GM08714 (cell line): ENCODE data around the gene RAB37.

Experiments used
- H3K4me3 ChIP-seq: fragments of 200-500 bp; sonication (Bioruptor generic); 2 replicates; pipeline ENCODE4 v1.5.1; 2014; ENCODE audit warnings: mild to moderate bottlenecking, low read length, inconsistent platforms
- ZNF274 ChIP-seq: IDR thresholded peaks from 2 replicates; pipeline ENCODE4 v1.6.1; 2012; ENCODE audit warnings: mild to moderate bottlenecking, low read depth, low read length

Gene RAB37

DNA sequence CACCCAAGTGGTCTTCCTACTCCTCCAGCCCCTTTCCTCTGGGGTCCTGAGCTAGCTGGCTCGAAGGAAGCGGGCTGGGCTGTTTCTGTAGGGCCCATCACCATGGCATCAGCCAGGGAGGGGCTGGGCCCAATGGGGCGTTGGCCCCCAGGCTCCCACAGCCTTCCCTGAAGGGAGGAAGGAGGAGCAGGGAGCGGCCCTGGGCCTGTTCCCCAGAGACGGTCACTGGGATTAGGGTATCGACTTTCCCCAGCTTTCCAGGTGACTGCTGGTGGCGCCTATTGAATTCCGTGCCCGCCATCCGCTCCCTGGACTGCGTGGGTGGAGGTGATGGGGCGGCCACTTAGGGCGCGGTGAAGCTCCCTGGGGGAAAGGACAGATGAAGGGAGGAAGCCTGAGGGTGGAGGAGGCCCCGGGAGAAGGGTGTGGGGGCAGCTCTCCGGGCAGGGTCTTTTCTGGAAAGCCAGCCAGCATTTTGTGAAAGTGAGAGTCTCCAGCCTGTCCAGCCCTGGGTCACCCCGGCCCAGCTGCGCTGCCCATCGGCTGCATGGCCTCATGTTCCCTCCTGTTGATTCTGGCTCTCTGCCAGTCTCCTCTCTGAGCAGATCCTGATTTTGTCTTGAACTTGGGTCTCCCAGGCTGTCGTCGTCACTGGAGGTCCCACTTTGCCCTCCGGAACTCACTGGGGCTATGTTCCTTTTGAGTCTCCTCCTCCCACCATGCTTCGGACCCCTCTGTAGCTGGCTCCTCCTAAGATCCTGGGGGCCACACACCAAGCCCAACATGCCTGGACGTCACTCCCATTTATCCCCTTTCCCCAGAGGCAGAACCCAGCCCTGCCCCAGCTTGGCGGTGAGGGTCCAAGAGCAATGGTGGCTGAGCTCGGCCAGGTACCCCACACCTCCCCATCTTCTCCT is 21.1 kb downstream of the RAB37 start:
- no peak for TF ChIP-seq ZNF274
- H3K4me3 ChIP-seq = no peak overlapping the region

DNA sequence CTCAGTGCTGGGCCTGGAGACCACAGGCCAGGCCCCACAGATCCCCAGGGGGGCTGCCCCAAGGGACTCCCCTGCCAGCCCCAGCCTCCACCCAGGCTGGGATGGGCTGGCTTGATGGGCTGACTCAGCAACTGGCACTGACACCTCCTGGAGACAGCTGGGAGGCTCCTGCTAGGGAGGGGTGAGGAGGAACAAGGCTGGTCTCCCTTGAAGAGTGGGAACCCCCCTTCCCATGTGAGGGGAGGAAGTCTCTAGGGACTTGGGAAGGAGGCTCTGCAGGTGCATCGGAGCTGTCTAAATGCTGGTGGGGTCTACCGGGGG is 21.8 kb downstream of the RAB37 start:
- no peak overlapping the region for H3K4me3 ChIP-seq
- TF ChIP-seq ZNF274 = no peak

DNA sequence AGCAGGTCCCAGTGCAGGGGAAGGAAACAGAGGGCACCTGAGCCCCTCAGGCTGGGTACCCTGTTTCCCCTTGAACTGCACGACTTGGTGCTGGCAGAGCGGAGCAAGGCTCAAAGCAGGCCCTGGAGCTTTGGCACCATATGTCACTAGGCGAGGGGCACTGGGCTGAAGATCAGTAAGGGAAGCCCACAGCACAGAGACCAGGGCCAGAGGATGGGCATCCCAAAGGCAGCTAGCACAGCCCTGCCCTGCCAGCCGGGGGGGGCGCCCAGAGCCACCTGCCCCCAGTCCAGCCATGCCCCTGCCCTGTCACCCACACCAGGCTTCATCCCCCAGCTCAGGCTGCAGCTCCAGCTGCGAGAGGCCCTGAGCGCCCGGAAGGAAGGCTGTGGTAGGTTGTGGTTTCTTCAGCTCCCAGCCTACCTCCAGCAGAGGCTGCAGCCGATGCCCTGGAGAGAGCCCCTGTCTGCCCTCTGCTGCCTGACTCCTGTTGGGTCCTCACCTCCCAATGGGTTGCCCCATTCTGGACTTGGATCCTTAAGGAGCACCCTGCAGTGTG is 22.3 kb downstream of the RAB37 start:
- H3K4me3 ChIP-seq = no peak overlapping the region
- TF ChIP-seq ZNF274 = no peak

DNA sequence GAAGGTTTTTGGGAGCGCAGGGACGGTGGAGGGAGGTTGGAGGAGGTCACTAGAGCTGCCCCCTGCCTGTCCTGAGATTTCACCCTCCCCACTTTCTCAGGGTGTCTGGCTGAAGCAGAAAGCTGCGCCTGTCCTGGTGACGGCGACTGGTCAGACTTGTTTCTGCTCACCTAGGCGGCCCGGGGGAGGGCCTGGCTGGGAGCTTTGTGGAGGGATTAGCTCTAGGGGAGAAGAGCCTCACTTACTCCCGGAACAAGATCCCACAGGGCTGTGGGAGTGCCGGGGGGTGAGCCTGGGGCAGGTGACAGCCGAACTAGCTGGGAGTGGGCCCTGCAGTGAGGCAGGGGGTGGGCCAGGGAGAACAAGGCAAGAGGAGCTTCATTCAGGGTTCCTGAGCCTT is 22.9 kb downstream of the RAB37 start:
- H3K4me3 ChIP-seq = no peak overlapping the region

DNA sequence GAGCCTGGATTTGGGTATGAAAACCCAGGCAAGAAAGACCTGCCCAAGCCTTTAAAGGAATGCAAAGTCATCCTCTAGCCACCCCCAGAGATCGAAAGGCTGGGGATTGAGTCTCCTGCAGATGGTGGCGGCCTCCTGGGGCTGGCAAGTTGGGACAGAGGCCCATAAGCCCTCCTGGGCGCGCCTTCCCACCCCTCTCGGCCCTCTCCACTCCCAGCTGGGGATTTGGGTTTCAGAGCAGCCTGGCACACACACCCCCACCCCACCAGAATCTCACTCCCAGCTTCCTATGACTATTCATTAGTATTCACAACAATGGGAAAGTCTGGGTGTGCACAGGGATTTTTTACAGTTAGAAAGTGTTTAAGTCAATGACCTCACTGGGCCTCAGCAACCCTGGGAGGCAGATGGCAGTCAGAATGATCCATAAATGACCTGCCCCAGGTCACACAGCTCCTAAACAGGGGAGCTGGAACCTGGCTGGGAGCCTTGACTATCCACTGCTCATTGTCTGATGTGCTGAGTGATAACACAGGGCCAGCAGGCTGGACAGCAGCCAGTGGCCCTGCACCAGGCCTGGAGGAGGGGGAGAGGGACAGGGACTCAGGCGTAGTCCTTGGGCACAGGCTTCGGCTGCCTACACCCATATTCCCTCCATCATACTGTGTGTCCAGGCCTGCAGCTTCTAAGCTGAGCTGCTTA is 23.5 kb downstream of the RAB37 start:
- no peak for TF ChIP-seq ZNF274
- no peak overlapping the region for H3K4me3 ChIP-seq

More for the DNA sequence above, 22.9 kb downstream of the RAB37 start:
- TF ChIP-seq ZNF274 = no peak

DNA sequence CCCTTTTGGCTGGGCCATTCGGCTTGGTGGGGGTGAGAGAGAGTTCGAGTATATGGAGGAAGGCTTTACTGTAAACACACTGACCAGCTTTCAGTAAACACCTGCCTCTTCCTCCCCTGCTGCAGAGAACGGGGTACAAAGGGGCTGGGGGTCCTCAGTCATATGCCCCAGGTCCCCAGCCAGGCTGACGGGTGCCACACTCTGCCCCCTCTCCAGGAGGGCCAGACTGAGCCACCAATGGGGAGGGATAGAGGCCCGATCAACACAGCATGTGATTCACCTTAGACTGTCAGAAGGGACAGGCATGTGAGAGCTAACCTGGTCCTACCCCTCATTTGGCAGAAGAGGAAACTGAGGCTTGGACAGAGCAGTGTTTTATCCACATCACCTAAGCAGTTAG is 24.4 kb downstream of the RAB37 start:
- no peak for TF ChIP-seq ZNF274

DNA sequence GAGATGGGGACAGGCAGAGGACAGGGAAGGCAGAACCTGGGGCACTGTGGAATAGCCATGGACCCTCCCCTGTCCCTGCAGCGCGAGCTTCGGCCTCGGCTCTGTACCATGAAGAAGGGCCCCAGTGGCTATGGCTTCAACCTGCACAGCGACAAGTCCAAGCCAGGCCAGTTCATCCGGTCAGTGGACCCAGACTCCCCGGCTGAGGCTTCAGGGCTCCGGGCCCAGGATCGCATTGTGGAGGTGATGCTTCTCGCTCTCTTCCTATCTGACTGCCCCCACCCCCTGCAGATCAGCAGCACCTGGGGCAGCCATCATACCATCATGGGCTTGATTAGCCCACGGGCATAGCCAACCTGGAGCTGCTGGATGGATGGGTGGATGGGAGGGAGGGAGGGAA is 24.9 kb downstream of the RAB37 start:
- H3K4me3 ChIP-seq = no peak overlapping the region
- TF ChIP-seq ZNF274 = no peak

More for the DNA sequence above, 24.4 kb downstream of the RAB37 start:
- H3K4me3 ChIP-seq = no peak overlapping the region

DNA sequence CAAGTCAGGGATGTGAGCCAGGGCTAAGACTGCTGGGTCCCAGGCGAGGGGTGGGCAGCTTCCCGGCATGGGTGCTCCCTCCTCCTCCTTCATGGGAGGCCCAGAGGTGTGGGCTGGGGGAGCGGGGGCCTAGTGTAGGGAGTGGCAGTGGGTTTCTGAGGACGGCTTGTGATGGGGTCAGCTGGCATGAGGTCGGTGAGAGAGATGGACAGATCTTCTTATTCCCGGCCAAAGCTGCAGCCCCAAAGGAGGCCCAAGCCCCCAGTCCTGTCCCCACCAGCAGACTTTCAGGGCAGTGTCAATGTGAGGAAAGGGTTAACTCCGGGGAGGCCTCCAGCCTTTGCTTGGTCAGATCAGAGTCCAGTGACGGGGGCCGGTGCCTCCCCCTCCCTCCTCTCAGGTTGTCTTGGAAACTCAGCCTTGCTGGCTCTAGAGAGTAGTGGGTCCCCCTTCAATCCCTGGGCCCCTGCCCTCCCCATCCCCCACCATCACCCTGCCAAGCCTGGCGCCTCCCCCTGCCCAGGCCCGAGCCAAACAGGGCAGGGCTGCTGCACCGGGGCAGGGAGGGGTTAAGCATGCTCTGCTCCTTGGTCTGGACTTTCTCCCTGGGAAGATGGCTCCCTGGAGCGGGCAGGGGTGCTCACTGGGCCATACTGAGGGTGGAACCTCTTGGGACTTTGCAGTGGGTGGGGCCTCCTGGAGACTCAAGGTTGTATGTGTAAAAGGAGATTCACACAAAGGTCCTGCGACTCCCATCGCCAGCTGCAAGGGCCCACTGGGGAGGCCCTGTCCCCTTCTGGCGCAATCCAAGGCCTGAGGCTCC is 26.7 kb downstream of the RAB37 start:
- no peak for TF ChIP-seq ZNF274
- H3K4me3 ChIP-seq = no peak overlapping the region

DNA sequence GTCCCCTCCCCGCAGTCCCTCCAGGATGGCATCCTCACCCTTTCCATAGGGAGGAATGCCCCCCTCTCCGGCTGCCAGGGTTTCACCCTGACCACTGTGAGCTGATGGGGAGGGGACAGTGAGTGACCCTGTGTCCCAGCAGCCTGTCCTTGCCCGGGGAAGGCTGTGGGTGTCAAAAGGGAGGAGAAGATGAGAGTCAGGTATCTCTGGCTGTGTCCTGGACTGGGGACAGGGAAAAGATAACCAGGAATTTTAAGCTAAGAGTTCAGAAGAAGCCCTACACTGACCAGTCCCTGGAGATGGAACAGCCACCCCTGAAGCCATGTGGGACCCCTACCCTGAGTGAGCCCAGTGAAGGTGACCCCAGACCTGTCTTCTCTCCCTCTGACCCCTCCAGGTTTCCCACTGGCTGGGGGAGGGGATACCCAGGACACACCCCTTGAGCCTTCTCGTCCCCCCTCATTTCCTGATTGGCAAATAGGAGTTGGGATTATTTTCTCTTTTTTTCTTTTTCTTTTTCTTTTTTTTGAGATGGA is 27.8 kb downstream of the RAB37 start:
- TF ChIP-seq ZNF274 = no peak
- H3K4me3 ChIP-seq = no peak overlapping the region

DNA sequence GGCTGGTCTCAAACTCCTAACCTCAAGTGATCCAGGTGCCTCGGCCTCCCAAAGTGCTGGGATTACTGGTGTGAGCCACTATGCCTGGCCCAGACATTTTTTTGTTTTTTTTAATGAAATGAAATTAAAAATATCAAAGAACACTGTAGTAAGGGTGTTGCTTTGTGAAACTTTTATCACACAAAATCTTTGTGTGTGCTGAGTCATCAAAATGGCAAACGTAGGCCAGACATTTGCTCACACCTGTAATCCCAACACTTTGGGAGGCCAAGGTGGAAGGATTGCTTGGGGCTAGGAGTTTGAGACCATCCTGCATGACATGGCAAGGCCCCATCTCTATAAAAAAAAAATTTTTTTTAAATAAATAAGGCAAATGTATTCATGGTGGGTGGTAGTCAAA is 29.4 kb downstream of the RAB37 start:
- no peak overlapping the region for H3K4me3 ChIP-seq
- no peak for TF ChIP-seq ZNF274

DNA sequence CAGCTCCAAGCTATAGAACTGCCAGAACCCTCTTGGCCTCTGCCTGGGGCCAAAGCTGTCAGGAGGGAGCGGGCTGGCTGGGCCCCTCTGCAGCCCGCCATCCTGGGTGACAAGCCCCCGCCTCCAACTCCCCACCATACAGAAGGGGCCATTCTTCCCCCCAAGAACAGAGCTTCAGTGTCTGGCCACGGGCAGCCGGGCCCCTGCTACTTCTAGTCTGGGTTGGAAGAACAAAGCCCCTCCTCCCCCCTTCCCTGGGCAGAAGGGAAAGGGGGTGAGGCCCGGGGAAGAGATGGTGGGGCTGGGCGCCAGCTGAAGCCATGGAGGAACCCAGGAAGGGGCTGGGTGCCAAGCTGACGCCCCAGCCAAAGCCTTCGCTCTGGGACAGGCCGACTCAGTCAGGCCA is 30.1 kb downstream of the RAB37 start:
- TF ChIP-seq ZNF274 = no peak
- no peak overlapping the region for H3K4me3 ChIP-seq

DNA sequence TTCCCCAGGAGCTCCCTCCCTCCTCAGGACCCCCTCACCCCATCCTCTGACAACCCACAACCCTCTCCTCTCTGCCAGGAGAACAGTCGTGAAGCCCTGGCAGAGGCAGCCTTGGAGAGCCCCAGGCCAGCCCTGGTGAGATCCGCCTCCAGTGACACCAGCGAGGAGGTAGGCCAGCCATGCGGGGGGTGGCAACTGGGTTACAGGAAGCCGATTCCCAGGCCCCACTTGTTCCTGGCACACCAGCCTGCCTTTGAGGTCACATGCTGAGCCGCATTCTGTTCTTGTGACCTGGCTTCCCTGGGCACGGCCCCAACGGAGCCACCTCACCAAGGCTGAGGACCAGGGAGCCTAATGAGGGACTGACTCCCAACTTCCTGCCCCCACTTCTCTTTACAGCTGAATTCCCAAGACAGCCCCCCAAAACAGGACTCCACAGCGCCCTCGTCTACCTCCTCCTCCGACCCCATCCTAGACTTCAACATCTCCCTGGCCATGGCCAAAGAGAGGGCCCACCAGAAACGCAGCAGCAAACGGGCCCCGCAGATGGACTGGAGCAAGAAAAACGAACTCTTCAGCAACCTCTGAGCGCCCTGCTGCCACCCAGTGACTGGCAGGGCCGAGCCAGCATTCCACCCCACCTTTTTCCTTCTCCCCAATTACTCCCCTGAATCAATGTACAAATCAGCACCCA is 31.2 kb downstream of the RAB37 start:
- no peak overlapping the region for H3K4me3 ChIP-seq
- no peak for TF ChIP-seq ZNF274

DNA sequence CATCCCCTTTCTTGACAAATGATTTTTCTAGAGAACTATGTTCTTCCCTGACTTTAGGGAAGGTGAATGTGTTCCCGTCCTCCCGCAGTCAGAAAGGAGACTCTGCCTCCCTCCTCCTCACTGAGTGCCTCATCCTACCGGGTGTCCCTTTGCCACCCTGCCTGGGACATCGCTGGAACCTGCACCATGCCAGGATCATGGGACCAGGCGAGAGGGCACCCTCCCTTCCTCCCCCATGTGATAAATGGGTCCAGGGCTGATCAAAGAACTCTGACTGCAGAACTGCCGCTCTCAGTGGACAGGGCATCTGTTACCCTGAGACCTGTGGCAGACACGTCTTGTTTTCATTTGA is 31.7 kb downstream of the RAB37 start:
- no peak overlapping the region for H3K4me3 ChIP-seq
- TF ChIP-seq ZNF274 = no peak

DNA sequence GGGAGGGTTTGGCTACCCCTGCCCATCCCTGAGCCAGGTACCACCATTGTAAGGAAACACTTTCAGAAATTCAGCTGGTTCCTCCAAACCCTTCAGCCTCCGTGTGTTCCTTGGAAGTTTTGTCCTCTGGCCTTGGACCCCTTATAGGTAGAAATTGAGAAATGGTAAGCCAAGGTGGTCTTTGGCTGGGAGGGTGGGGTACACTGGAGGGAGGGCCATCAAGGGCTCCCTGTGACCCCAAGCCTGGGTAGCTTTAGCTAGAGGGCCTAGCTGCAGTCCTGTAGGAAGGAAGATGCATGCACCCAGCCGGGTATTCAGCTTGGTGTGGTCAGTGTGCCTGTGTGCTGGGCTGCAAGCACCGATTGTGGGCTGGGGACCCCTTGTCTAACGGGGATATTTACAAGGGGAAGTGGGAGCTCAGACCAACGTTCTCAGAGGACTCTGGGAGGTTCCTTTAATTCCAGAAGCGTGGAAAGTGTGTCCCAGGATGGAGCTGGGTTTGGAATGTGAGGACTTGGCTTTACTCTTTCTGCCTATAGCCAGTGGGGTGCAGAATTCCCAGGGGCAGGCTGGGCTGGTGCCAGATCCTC is 32.3 kb downstream of the RAB37 start:
- no peak for TF ChIP-seq ZNF274
- no peak overlapping the region for H3K4me3 ChIP-seq
